Fibroblast of lung (primary cell): ENCODE measurements around the gene CTBP2. TPM values are rescaled to one million over a fixed set of nuclear protein-coding genes. Genes with fewer than 3 reads are reported as not detected.

Experiments used
- DNase-seq, 2 donors: peaks; one replicate each; pipeline versions ENCODE4 v3.0.0 to v3.0.0-alpha.2; 2010; ENCODE audit warnings: low read depth in 2 of 2
- H2AFZ ChIP-seq: 2 replicates; pipeline ENCODE4 v1.5.1; 2012; ENCODE audit warnings: low read length, control low read depth, inconsistent platforms
- H3K27ac ChIP-seq: 2 replicates; pipeline ENCODE4 v1.5.1; 2011; ENCODE audit warnings: low read length, control low read depth; ENCODE audit not compliant: insufficient read depth
- H3K27me3 ChIP-seq: 2 replicates; pipeline ENCODE4 v1.5.1; 2011; ENCODE audit warnings: mild to moderate bottlenecking, low read length; ENCODE audit not compliant: control insufficient read depth, insufficient read depth
- H3K36me3 ChIP-seq: 2 replicates; pipeline ENCODE4 v1.5.1; 2011; ENCODE audit warnings: low read length; ENCODE audit not compliant: control insufficient read depth, insufficient read depth
- H3K4me1 ChIP-seq: 2 replicates; pipeline ENCODE4 v1.5.1; 2011; ENCODE audit warnings: low read length; ENCODE audit not compliant: control insufficient read depth, insufficient read depth; ENCODE audit errors: extremely low read depth
- H3K4me2 ChIP-seq: 2 replicates; pipeline ENCODE4 v1.5.1; 2011; ENCODE audit warnings: low read length, control low read depth; ENCODE audit not compliant: insufficient read depth; ENCODE audit errors: extremely low read depth
- H3K4me3 ChIP-seq, 4 experiments: fragments of 200-600 bp in 1 of 4; sonication (generic) in 1 of 4; replicated peaks in 1 of 4; 2 replicates each; pipeline ENCODE4 v1.5.1; 2011 to 2016; ENCODE audit warnings: low read length in 4 of 4, low read depth in 3 of 4, mild to moderate bottlenecking in 3 of 4, control low read depth in 2 of 4, inconsistent platforms in 1 of 4, mixed read lengths in 1 of 4; ENCODE audit not compliant: insufficient read depth in 1 of 4; ENCODE audit errors: control extremely low read depth in 1 of 4
- H3K79me2 ChIP-seq: 2 replicates; pipeline ENCODE4 v1.5.1; 2012; ENCODE audit warnings: mild to moderate bottlenecking, low read length, inconsistent platforms; ENCODE audit not compliant: control insufficient read depth, insufficient read depth
- H3K9ac ChIP-seq: 2 replicates; pipeline ENCODE4 v1.5.1; 2011; ENCODE audit warnings: mild to moderate bottlenecking, low read length, control low read depth; ENCODE audit not compliant: insufficient read depth
- H3K9me3 ChIP-seq: 2 replicates; pipeline ENCODE4 v1.5.1; 2012; ENCODE audit warnings: low read depth, low read length; ENCODE audit not compliant: control insufficient read depth, insufficient read depth
- H4K20me1 ChIP-seq: 2 replicates; pipeline ENCODE4 v1.5.1; 2011; ENCODE audit warnings: low read length; ENCODE audit not compliant: control insufficient read depth, insufficient read depth; ENCODE audit errors: extremely low read depth
- EZH2 ChIP-seq: IDR thresholded peaks from 2 replicates; pipeline ENCODE4 v1.5.1; 2012; ENCODE audit warnings: low read length, control low read depth, mild to moderate bottlenecking; ENCODE audit errors: missing control alignments
- polyA plus RNA-seq, 2 donors: library from polyadenylated mRNA; depleted of rRNA in 1 of 2; stranded (reverse) in 1 of 2; unstranded in 1 of 2; fragments of >200 nt; gene quantifications; 2 replicates each; pipeline ENCODE4 v1.2.1, GENCODE V29; 2011 to 2012; ENCODE audit warnings: missing spikeins in 1 of 2
- total RNA-seq: library from RNA; depleted of rRNA; stranded (reverse); fragments of >200 nt; gene quantifications from 2 replicates; pipeline ENCODE4 v1.2.1, GENCODE V29; 2014
- TF ChIP-seq, protein P1 (sequence below), 2 donors: IDR thresholded peaks in 1 of 2; conservative IDR thresholded peaks in 1 of 2; 1 replicate in 1 of 2; 2 replicates in 1 of 2; pipeline ENCODE4 v1.5.1; 2011 to 2012; ENCODE audit warnings: low read length in 2 of 2, control low read depth in 1 of 2, inconsistent platforms in 1 of 2, low read depth in 1 of 2, mild to moderate bottlenecking in 1 of 2

CTBP2 gene
- total and polyA plus RNA-seq, 2 donors (not counting 1 experiment from before 2014, with no cell fraction given) = 72.1 to 73.3 TPM

DNA sequence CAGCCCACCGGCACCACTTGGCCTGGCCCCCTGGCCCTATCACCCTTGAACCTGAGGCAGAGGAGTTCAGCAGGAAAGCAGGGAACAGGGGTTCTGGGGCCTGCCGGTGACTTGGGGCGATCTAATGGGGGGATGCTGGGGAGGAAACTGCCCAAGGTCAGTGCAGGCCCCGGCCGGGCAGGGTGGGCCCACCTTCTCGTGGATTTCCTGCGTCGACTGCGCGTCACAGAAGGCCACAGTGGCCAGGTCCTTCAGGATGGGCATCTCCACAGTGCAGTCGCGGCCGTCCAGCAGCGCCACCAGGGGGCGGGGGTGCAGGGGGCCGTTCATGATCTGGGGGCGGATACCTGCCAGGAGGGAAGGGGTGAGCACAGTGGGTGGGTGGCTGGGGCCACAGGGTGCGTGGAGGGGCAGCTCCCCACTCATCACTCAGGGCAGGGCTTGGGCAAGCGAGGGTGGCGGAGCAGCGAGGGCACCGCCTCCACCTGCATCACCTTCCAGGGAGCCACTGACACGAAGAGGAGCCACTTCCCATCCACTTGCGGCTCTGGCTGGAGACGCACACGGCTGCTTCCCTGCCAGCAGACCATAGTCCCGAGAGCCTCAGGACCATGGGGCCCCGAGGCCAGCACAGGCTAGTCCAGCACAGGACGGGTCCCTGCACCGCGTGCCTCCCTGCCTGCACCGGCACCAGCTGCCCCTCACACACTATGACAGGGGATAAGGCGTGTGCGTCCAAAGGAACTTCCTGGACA, 157.0 kb downstream of the CTBP2 start:
- no peak for DNase-seq
- H3K79me2 ChIP-seq = peaks cover 41% of the 10 kb centered on the region
- H2AFZ ChIP-seq = no peak overlapping the region
- peaks cover 50% of the 10 kb centered on the region for H3K4me1 ChIP-seq
- H3K9ac ChIP-seq = no peak overlapping the region
- no peak for TF ChIP-seq EZH2
- TF ChIP-seq, protein P1, sequence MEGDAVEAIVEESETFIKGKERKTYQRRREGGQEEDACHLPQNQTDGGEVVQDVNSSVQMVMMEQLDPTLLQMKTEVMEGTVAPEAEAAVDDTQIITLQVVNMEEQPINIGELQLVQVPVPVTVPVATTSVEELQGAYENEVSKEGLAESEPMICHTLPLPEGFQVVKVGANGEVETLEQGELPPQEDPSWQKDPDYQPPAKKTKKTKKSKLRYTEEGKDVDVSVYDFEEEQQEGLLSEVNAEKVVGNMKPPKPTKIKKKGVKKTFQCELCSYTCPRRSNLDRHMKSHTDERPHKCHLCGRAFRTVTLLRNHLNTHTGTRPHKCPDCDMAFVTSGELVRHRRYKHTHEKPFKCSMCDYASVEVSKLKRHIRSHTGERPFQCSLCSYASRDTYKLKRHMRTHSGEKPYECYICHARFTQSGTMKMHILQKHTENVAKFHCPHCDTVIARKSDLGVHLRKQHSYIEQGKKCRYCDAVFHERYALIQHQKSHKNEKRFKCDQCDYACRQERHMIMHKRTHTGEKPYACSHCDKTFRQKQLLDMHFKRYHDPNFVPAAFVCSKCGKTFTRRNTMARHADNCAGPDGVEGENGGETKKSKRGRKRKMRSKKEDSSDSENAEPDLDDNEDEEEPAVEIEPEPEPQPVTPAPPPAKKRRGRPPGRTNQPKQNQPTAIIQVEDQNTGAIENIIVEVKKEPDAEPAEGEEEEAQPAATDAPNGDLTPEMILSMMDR (conservative IDR thresholded peaks at IDR 0.05 in 1 of 2, IDR thresholded peaks at IDR 0.05 in 1 of 2; ENCODE audit: low read depth in 1 of 2, low read length in 2 of 2) = no peak
- H3K4me3 ChIP-seq = no peak overlapping the region
- H4K20me1 ChIP-seq = peaks cover 4% of the 10 kb centered on the region
- H3K27me3 ChIP-seq = no peaks in the 10 kb centered on the region
- H3K4me2 ChIP-seq = no peak overlapping the region
- H3K9me3 ChIP-seq = no peaks in the 10 kb centered on the region
- peaks cover 19% of the 10 kb centered on the region for H3K36me3 ChIP-seq
- no peak overlapping the region for H3K27ac ChIP-seq

DNA sequence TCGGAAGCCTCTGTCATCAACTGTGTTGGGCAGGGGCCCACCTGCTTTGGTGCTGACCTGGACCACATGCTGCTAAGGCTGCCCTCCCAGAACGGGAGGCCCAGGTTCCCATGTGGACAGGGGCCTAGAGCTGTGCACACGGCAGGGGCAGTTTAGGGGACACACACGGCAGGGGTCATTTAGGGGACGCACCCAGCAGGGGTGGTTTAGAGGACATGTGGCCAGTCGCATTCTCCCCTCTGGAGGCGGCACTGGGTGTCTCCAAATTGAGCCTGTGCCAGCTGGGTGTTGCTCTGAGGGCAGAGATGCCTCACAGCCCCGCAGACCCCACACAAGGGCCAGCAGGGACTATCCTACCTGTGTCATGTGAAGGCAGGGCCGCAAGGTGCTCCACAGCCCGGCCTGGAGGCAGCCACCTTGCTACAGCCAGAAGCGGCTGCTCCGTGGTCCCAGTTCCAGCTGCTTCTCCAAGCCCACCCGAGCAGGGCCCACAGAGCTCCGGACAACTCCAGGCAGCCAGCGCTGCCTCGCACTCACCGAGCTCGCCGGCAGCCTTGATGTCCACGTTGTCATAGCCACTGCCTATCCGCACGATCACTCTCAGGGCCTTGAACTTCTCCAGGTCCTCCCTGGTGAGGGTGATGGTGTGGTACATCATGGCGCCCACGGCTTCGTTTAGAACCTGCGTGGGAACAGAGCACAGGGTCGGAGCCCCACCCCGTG, 157.8 kb downstream of the CTBP2 start:
- TF ChIP-seq EZH2 = no peak
- TF ChIP-seq, protein P1 (conservative IDR thresholded peaks at IDR 0.05 in 1 of 2, IDR thresholded peaks at IDR 0.05 in 1 of 2; ENCODE audit: low read depth in 1 of 2, low read length in 2 of 2) = no peak
- Histone ChIP-seq H2AFZ (no peak overlapping the region), H3K27me3 (no peaks in the 10 kb centered on the region), H3K4me2 (no peak overlapping the region), H3K9me3 (no peaks in the 10 kb centered on the region), H3K27ac (no peak overlapping the region), H4K20me1 (peaks cover 4% of the 10 kb centered on the region), H3K4me3 (no peak overlapping the region), H3K36me3 (peaks cover 24% of the 10 kb centered on the region), H3K4me1 (peaks cover 49% of the 10 kb centered on the region), H3K79me2 (peaks cover 41% of the 10 kb centered on the region), H3K9ac (no peak overlapping the region)
- no peak for DNase-seq

GRCh38 chr10:125002047-125002422, 158.3 kb downstream of the CTBP2 start:
- DNase-seq = no peak
- Histone ChIP-seq H3K36me3 (peaks cover 29% of the 10 kb centered on the region), H3K4me3 (no peak overlapping the region), H3K79me2 (peaks cover 41% of the 10 kb centered on the region), H4K20me1 (peaks cover 4% of the 10 kb centered on the region), H3K4me2 (no peak overlapping the region), H3K27ac (peak overlapping the region; percentile 78), H3K9ac (no peak overlapping the region), H3K27me3 (no peaks in the 10 kb centered on the region), H3K4me1 (peaks cover 46% of the 10 kb centered on the region), H3K9me3 (no peaks in the 10 kb centered on the region), H2AFZ (no peak overlapping the region)
- TF ChIP-seq EZH2 = no peak
- TF ChIP-seq, protein P1 (conservative IDR thresholded peaks at IDR 0.05 in 1 of 2, IDR thresholded peaks at IDR 0.05 in 1 of 2; ENCODE audit: low read depth in 1 of 2, low read length in 2 of 2) = no peak
